Myocyte (in vitro differentiated cells): ENCODE results near the gene PRKAG3. TPM values are rescaled to one million over a fixed set of nuclear protein-coding genes. Genes with fewer than 3 reads are reported as not detected.
"Not testable (repeated sequence)": the region's sequence is repeated elsewhere in the genome, so short reads cannot be mapped to it uniquely, and the experiment has no call there.

Experiments used
- DNase-seq: peaks from one replicate; pipeline ENCODE4 v3.0.0-alpha.2; 2012; ENCODE audit warnings: low read depth
- microRNA-seq: library from miRNA; unstranded; fragments of <30 nt; microRNA quantifications from one replicate; pipeline ENCODE4, GENCODE V29; 2016
- total RNA-seq: library from RNA; depleted of rRNA; stranded (reverse); fragments of >200 nt; gene quantifications from 2 replicates; pipeline ENCODE4 v1.2.3, GENCODE V29; 2014

The PRKAG3 gene
- total RNA-seq, 1 donor from 2014 or later, result 49.9 TPM

DNA sequence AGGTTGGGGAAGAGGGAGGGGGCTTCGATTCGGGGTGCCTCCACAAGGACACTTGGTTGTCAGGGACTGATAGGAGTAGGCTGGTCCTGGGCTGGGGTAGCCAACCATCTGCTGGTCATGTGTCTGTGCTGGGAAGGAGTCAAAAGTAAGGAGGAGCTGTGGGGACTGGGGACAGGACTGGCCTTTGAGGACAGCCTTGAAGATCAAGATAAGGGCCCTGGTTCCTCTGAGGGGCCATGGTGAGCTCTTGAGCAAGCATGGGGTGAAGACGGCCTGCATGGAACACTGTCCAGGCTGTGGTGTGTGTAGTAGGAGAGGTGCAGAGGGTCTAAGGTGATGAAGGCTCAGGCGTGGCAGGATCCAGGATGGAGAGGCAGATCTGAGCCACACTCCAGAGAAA lies 47.9 kb downstream of the PRKAG3 start:
- DNase-seq, result no peak

- DNase-seq, result no peak
Measured at GRCh38 chr2:218782528-218782844, 49.1 kb downstream of the PRKAG3 start.

- peak; percentile 61 for DNase-seq
Measured at GRCh38 chr2:218781691-218782527, 49.7 kb downstream of the PRKAG3 start, which contains the start of gene CYP27A1. Gene CYP27A1 (plus strand): TSS chr2:218782147. CDS start chr2:218782183, 36 bp downstream.

DNA sequence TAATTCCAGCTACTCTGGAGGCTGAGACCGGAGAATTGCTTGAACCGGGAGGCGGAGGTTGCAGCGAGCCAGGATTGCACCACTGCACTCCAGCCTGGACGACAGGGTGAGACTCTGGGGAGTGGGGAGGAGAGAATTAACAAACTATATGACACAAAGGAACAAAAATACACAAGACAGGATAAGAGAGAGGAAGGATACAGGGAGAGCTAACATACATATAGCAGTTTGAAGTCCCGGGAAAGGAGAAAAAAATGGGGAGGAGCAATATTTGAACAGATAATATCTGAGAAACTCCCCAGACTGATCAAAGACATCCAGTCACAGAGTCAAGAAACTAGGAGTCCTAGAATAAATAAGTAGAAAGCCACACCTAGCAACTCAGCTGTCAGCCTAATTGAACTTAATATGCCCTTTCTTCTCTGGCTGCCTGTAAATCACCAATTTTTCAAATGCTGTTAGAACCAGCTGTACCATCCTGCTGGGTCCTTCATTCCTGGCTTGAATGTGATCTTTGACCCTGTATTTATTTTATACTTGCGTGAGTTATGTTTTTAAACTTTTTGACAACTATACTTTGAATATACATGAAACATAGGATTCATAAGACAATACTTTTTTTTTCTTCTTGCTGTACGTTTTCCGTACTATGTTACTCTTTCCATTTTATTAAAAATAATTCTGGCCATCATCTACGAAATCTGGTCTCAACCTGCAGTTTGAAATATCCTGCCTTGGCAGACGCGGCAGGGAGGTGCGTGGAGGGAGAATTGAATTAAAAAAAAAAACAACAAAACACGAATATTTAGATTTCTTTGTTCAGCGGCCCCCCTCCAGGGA lies 50.5 kb downstream of the PRKAG3 start:
- DNase-seq, result peak; percentile 44

DNA sequence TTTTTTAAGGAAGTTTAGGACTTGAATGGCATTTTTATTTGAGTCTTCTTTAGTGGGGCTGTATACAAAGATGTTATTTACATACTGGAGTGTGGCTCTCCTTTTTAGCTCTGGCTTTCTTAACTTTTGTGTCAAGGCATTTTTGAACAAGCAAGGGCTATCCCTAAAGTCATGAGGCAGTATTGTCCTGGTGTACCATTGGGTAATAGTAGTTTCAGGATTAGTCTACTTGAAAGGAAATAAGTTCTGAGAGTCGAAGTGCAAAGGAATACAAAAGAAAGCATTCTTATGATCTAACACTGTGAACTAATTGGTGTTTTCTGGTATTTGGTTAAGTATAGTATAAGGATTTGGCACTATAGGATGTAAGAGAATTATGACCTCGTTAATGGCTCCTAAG lies 51.6 kb downstream of the PRKAG3 start:
- no peak for DNase-seq

DNA sequence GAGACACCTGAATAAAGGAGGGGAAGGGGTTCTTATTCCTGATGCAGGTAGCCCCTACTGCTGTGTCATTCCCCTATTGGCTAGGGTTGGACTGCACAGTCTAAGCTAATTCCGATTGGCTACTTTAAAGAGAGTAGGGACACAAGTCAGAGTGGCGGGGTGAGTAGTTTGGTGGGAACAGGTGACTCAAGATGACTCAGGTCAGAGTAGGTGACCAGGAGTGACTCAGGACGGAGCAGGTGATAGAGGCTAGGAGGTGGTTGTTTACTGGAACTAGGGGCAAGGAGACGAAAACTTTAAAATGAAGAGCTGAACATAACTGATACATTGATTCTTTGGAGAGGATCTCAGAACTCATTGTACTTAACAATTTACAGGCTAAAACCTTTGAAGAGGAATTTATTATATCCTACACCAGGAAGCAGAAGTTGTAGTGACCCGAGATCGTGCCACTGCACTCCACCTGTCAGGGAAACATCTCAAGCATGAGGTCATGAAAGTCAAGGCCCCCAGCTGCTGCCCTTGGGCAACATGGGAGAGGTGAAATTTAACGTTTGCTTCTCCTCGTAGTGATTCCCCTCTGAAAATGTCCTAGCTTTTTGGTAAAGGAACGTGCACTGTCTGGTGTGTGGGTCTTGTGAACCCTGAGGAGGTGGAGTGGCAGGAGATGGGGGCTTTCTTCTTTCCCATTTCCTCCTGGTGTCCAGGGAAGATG lies 54.2 kb downstream of the PRKAG3 start:
- DNase-seq, result peak; percentile 13

DNA sequence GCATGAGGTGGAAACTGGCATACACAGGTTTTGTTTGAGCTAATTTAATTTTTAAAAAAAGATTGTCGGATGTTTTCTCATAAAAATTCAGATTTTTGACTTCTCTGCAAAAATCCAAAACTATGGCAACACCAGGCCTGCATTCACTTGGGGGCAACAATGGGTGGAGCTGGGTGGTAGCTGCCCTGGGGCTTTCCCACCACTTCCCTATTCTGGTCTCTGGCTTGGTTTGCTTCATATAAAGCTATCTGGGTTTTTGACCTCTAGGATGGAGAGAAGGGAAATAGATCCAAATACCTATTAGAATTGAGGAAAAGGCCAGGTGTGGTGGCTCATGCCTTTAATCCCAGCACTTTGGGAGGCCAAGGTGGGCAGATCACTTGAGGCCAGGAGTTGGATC lies 55.1 kb downstream of the PRKAG3 start:
- DNase-seq, result no peak

DNA sequence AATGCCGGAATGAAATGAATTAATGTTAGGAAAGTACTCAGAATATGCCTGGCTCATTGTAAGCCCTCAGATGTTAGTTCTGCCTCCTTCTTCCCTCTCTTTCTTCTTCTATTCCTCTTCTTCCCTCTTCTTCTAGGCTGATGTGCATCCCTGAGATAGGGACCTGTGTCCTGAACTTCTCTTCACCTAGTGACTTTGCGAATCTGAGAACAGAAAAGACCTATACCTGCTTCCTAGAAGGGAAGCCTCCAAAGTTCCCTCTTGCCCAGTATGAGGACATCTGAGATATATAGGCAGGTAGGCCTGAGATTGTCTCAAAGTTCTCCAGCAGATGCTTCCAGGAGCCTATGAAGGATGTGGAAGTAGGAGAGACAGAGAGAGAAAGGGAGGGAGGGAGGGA lies 57.7 kb downstream of the PRKAG3 start:
- DNase-seq, result no peak

GRCh38 chr2:218772759-218773158 lies 58.8 kb downstream of the PRKAG3 start:
- not testable (repeated sequence) for DNase-seq

Small RNAs within 50 kb of the gene (microRNA-seq; reads per million reads assigned to microRNA genes)
- not detected for gene MIR9500

Other genes with a start within 250 kb of the PRKAG3 start
- gene PLCD4, start 223.9 kb downstream of the PRKAG3 start, total RNA-seq, result 9.9 and 11.8 TPM in 2 replicates
- 10.9 and 14.9 TPM in 2 replicates for gene ZNF142, start 172.2 kb downstream of the PRKAG3 start, total RNA-seq
- gene BCS1L, start 172.1 kb downstream of the PRKAG3 start, total RNA-seq, result 27.6 and 39.2 TPM in 2 replicates
- gene RNF25, start 159.8 kb downstream of the PRKAG3 start, total RNA-seq, result 19.8 and 20.9 TPM in 2 replicates
- gene STK36, start 159.7 kb downstream of the PRKAG3 start, total RNA-seq, result 26.8 and 29.7 TPM in 2 replicates
- gene TTLL4, start 121.0 kb downstream of the PRKAG3 start, total RNA-seq, result 11.9 and 13.0 TPM in 2 replicates
- gene CYP27A1, start 49.7 kb downstream of the PRKAG3 start, total RNA-seq, result 16.5 and 18.0 TPM in 2 replicates
- gene WNT6, start 28.0 kb upstream of the PRKAG3 start, total RNA-seq, result 0.31 and 0.37 TPM in 2 replicates
- gene WNT10A, start 49.0 kb upstream of the PRKAG3 start, total RNA-seq, result 18.8 and 63.4 TPM in 2 replicates
- 0.45 and 0.47 TPM in 2 replicates for gene CDK5R2, start 127.9 kb upstream of the PRKAG3 start, total RNA-seq
- gene FEV, start 153.4 kb upstream of the PRKAG3 start, total RNA-seq, result not detected in 2 replicates
- gene CRYBA2, start 161.6 kb upstream of the PRKAG3 start, total RNA-seq, result not detected in 2 replicates
- gene CFAP65, start 209.7 kb upstream of the PRKAG3 start, total RNA-seq, result 0.05 TPM in 1 of 2 replicates, not detected in the other
- not detected in 2 replicates for gene IHH, start 229.1 kb upstream of the PRKAG3 start, total RNA-seq